SK-N-SH treated with all-trans-retinoic acid at 6 μM for 48 hours (cell line): Measurements from ENCODE around the gene MR1.

ENCODE experiments used
- ATAC-seq: fragments of 200-7000 bp; cut with Tn5 transposase; 3 replicates; pipeline ENCODE4 v1.9.1; 2020; ENCODE audit warnings: mild to moderate bottlenecking, moderate library complexity
- ARNTL ChIP-seq: fragments of 450-650 bp; formaldehyde crosslinking; IDR thresholded peaks from 2 replicates; pipeline ENCODE4 v1.5.0; 2020; ENCODE audit warnings: low read depth, mild to moderate bottlenecking, moderate library complexity, borderline replicate concordance
- BACH2 ChIP-seq: fragments of 250-450 bp; sonication (Bioruptor Pico); IDR thresholded peaks from 2 replicates; pipeline ENCODE4 v1.9.0; 2021; ENCODE audit warnings: mild to moderate bottlenecking, borderline replicate concordance
- CSDC2 ChIP-seq: fragments of 250-450 bp; sonication (Bioruptor Pico); IDR thresholded peaks from 2 replicates; pipeline ENCODE4 v1.5.0; 2020; ENCODE audit warnings: mild to moderate bottlenecking, moderate library complexity
- ESRRG ChIP-seq: fragments of 250-450 bp; sonication (Bioruptor Pico); IDR thresholded peaks from 2 replicates; pipeline ENCODE4 v1.6.1; 2021; ENCODE audit warnings: mild to moderate bottlenecking
- GLIS3 ChIP-seq: fragments of 250-450 bp; sonication (Bioruptor Pico); IDR thresholded peaks from 2 replicates; pipeline ENCODE4 v1.5.0; 2020; ENCODE audit warnings: mild to moderate bottlenecking, moderate library complexity
- ISL1 ChIP-seq: fragments of 250-450 bp; sonication (Bioruptor Pico); IDR thresholded peaks from 2 replicates; pipeline ENCODE4 v2.1.2; 2022; ENCODE audit warnings: mild to moderate bottlenecking, moderate library complexity
- OSR1 ChIP-seq: fragments of 250-450 bp; sonication (Bioruptor Pico); IDR thresholded peaks from 2 replicates; pipeline ENCODE4 v1.8.0; 2022; ENCODE audit warnings: moderate library complexity, mild to moderate bottlenecking, inconsistent platforms
- PPARA ChIP-seq: fragments of 250-450 bp; sonication (Bioruptor Pico); IDR thresholded peaks from 2 replicates; pipeline ENCODE4 v1.5.0; 2020; ENCODE audit warnings: mild to moderate bottlenecking, borderline replicate concordance
- RARB ChIP-seq: fragments of 250-450 bp; sonication (Bioruptor Pico); IDR thresholded peaks from 2 replicates; pipeline ENCODE4 v1.8.0; 2021; ENCODE audit warnings: mild to moderate bottlenecking, moderate library complexity
- SNAI2 ChIP-seq: fragments of 250-450 bp; sonication (Bioruptor Pico); IDR thresholded peaks from 2 replicates; pipeline ENCODE4 v1.5.0; 2020; ENCODE audit warnings: mild to moderate bottlenecking, moderate library complexity
- TCF4 ChIP-seq: fragments of 250-450 bp; sonication (Bioruptor Pico); IDR thresholded peaks from 2 replicates; pipeline ENCODE4 v1.8.0; 2021; ENCODE audit warnings: mild to moderate bottlenecking, moderate library complexity, borderline replicate concordance
- TOX ChIP-seq: fragments of 250-450 bp; sonication (Bioruptor Pico); IDR thresholded peaks from 2 replicates; pipeline ENCODE4 v1.8.0; 2021; ENCODE audit warnings: mild to moderate bottlenecking, moderate library complexity, borderline replicate concordance
- ZC3H10 ChIP-seq: fragments of 250-450 bp; sonication (Bioruptor Pico); IDR thresholded peaks from 2 replicates; pipeline ENCODE4 v1.5.1; 2021; ENCODE audit warnings: mild to moderate bottlenecking, moderate library complexity
- ZFP3 ChIP-seq: fragments of 250-450 bp; sonication (Bioruptor Pico); IDR thresholded peaks from 2 replicates; pipeline ENCODE4 v1.5.0; 2020; ENCODE audit warnings: mild to moderate bottlenecking, moderate library complexity
- ZFP30 ChIP-seq: fragments of 450-650 bp; formaldehyde crosslinking; IDR thresholded peaks from 2 replicates; pipeline ENCODE4 v1.5.0; 2022; ENCODE audit warnings: mild to moderate bottlenecking, moderate library complexity
- ZNF565 ChIP-seq: fragments of 450-650 bp; formaldehyde crosslinking; conservative IDR thresholded peaks from 2 replicates; pipeline ENCODE4 v1.5.0; 2020; ENCODE audit warnings: low read depth, mild to moderate bottlenecking, moderate library complexity
- ZNF70 ChIP-seq: fragments of 450-650 bp; formaldehyde crosslinking; IDR thresholded peaks from 2 replicates; pipeline ENCODE4 v1.5.0; 2020; ENCODE audit warnings: mild to moderate bottlenecking, moderate library complexity
- ZNF8 ChIP-seq: fragments of 450-650 bp; formaldehyde crosslinking; IDR thresholded peaks from 2 replicates; pipeline ENCODE4 v1.5.0; 2020; ENCODE audit warnings: mild to moderate bottlenecking, moderate library complexity
- TF ChIP-seq, protein P1 (sequence below): fragments of 250-450 bp; sonication (Bioruptor Pico); IDR thresholded peaks from 2 replicates; pipeline ENCODE4 v1.5.0; 2020; ENCODE audit warnings: mild to moderate bottlenecking, moderate library complexity
- TF ChIP-seq, protein P2 (sequence below): fragments of 250-450 bp; sonication (Bioruptor Pico); IDR thresholded peaks from 2 replicates; pipeline ENCODE4 v1.8.0; 2020; ENCODE audit warnings: mild to moderate bottlenecking, moderate library complexity, borderline replicate concordance
- TF ChIP-seq, protein P3 (sequence below): fragments of 250-450 bp; sonication (Bioruptor Pico); IDR thresholded peaks from 2 replicates; pipeline ENCODE4 v1.8.0; 2021; ENCODE audit warnings: low read depth, mild to moderate bottlenecking, moderate library complexity, borderline replicate concordance
- TF ChIP-seq, protein P4 (sequence below): fragments of 250-450 bp; sonication (Bioruptor Pico); IDR thresholded peaks from 2 replicates; pipeline ENCODE4 v1.5.1; 2020; ENCODE audit warnings: low read depth, mild to moderate bottlenecking, moderate library complexity

Gene MR1

DNA sequence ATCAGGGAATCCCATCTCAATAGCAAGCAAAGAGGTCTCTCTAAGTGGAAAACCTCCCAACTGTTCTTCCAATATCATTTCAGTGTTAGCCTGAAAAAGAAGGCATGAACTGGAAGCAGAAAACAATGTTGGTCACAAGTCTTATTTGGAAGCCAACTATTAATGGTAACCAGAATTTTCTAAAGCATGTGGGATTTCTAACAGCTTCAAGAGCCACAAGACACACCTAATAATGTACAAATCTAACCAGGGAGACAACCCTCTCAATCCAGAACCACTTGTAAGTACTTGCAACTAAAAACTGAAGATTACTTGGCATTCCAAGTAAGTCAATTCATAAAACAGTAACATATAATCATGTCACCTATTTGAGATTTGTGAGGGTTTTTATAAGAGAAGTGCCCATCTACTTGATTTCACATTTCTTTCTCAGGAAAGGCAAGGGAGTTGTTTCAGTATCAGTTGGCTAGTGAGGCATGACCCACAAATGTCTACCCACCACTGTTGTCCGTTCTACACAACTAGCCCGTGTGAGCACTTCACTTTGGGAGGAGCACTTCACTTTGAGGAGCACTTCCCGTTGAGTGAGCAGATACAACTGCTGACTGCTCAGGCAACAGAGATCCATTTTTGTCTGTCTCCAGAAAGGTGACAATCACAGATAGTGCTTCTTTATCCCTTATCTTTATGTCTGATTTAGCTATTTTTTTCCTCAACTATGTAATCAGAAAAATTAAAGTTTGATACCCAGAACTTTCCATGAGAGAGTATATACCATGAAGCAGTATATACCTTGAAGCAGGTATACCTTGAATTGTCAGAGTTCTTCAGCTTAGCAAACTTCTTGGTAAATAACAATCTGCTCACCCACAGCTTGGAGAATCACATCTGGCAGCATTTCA lies 22.2 kb upstream of the MR1 start:
- TF ChIP-seq ESRRG (CRISPR knock-in tag), result no peak
- TF ChIP-seq, protein P1, sequence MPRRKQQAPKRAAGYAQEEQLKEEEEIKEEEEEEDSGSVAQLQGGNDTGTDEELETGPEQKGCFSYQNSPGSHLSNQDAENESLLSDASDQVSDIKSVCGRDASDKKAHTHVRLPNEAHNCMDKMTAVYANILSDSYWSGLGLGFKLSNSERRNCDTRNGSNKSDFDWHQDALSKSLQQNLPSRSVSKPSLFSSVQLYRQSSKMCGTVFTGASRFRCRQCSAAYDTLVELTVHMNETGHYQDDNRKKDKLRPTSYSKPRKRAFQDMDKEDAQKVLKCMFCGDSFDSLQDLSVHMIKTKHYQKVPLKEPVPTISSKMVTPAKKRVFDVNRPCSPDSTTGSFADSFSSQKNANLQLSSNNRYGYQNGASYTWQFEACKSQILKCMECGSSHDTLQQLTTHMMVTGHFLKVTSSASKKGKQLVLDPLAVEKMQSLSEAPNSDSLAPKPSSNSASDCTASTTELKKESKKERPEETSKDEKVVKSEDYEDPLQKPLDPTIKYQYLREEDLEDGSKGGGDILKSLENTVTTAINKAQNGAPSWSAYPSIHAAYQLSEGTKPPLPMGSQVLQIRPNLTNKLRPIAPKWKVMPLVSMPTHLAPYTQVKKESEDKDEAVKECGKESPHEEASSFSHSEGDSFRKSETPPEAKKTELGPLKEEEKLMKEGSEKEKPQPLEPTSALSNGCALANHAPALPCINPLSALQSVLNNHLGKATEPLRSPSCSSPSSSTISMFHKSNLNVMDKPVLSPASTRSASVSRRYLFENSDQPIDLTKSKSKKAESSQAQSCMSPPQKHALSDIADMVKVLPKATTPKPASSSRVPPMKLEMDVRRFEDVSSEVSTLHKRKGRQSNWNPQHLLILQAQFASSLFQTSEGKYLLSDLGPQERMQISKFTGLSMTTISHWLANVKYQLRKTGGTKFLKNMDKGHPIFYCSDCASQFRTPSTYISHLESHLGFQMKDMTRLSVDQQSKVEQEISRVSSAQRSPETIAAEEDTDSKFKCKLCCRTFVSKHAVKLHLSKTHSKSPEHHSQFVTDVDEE (CRISPR knock-in tag), result no peak
- TF ChIP-seq TCF4 (CRISPR knock-in tag), result no peak
- no peak for TF ChIP-seq OSR1
- TF ChIP-seq TOX (CRISPR knock-in tag), result no peak
- TF ChIP-seq ZFP30 (CRISPR knock-in tag), result no peak
- no peak for TF ChIP-seq ZFP3 (CRISPR knock-in tag)
- no peak for TF ChIP-seq ZNF565 (CRISPR knock-in tag)
- TF ChIP-seq SNAI2 (CRISPR knock-in tag), result no peak
- TF ChIP-seq, protein P2, sequence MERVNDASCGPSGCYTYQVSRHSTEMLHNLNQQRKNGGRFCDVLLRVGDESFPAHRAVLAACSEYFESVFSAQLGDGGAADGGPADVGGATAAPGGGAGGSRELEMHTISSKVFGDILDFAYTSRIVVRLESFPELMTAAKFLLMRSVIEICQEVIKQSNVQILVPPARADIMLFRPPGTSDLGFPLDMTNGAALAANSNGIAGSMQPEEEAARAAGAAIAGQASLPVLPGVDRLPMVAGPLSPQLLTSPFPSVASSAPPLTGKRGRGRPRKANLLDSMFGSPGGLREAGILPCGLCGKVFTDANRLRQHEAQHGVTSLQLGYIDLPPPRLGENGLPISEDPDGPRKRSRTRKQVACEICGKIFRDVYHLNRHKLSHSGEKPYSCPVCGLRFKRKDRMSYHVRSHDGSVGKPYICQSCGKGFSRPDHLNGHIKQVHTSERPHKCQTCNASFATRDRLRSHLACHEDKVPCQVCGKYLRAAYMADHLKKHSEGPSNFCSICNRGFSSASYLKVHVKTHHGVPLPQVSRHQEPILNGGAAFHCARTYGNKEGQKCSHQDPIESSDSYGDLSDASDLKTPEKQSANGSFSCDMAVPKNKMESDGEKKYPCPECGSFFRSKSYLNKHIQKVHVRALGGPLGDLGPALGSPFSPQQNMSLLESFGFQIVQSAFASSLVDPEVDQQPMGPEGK (CRISPR knock-in tag), result no peak
- no peak for TF ChIP-seq PPARA
- no peak for TF ChIP-seq RARB (CRISPR knock-in tag)
- no peak for TF ChIP-seq ZNF8 (CRISPR knock-in tag)
- no peak for TF ChIP-seq ZC3H10
- TF ChIP-seq ZNF70, result no peak
- TF ChIP-seq, protein P3, sequence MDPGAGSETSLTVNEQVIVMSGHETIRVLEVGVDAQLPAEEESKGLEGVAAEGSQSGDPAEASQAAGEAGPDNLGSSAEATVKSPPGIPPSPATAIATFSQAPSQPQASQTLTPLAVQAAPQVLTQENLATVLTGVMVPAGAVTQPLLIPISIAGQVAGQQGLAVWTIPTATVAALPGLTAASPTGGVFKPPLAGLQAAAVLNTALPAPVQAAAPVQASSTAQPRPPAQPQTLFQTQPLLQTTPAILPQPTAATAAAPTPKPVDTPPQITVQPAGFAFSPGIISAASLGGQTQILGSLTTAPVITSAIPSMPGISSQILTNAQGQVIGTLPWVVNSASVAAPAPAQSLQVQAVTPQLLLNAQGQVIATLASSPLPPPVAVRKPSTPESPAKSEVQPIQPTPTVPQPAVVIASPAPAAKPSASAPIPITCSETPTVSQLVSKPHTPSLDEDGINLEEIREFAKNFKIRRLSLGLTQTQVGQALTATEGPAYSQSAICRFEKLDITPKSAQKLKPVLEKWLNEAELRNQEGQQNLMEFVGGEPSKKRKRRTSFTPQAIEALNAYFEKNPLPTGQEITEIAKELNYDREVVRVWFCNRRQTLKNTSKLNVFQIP (CRISPR knock-in tag), result no peak
- no peak for TF ChIP-seq GLIS3 (CRISPR knock-in tag)
- TF ChIP-seq ARNTL (CRISPR knock-in tag), result no peak
- ATAC-seq, result peak; percentile 77

DNA sequence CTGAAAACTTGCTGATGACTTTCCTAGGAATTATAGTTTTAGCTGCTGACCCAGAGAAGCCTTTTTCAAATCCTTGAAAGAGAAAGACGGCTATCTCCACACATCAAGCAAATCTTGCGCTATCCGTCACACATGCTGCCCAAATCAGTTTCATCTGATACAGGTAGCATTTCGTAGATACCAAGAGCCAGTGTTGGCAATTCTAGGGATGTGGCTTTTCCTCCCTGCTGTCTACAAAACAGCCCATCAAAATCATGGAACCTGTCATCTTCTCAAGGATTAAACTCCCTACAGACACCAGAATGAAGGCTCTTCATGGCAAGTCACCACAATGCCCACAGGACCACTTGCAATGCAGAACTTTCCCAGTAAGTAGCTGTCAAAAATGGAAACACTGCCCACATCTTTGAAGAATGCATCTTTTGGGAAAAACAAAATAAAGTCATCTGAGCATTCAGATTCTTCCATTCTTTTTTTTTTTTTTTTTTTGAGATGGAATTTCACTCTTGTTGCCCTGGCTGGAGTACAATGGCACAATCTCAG lies 21.5 kb upstream of the MR1 start:
- ATAC-seq, result no peak
- TF ChIP-seq OSR1 (no peak), SNAI2 (CRISPR knock-in tag) (no peak), ZNF70 (no peak), ZC3H10 (no peak), ZFP30 (CRISPR knock-in tag) (no peak), ZFP3 (CRISPR knock-in tag) (no peak), TOX (CRISPR knock-in tag) (no peak), ZNF8 (CRISPR knock-in tag) (no peak)
- TF ChIP-seq, protein P1 (CRISPR knock-in tag), result no peak

DNA sequence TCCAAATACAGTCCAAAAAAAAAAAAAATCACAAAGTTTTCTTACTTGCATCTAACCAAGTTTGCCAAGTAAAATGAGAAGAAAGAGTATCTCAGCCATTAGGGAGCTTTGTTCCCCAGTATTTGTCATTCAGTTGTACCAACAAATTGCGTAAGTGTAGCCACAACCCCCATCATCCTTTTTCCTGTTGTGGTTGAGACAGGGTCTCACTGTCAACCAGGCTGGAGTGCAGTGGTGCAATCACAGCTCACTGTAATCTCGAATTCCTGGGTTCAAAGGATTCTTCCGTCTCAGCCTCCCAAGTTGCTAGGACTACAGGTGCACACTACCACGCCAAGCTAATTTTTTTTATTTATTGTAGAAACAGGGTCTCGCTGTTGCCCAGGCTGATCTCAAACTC lies 20.6 kb upstream of the MR1 start:
- ATAC-seq, result no peak
- no peak for TF ChIP-seq RARB (CRISPR knock-in tag)
- TF ChIP-seq CSDC2 (CRISPR knock-in tag), result no peak
- no peak for TF ChIP-seq BACH2
- TF ChIP-seq, protein P4, sequence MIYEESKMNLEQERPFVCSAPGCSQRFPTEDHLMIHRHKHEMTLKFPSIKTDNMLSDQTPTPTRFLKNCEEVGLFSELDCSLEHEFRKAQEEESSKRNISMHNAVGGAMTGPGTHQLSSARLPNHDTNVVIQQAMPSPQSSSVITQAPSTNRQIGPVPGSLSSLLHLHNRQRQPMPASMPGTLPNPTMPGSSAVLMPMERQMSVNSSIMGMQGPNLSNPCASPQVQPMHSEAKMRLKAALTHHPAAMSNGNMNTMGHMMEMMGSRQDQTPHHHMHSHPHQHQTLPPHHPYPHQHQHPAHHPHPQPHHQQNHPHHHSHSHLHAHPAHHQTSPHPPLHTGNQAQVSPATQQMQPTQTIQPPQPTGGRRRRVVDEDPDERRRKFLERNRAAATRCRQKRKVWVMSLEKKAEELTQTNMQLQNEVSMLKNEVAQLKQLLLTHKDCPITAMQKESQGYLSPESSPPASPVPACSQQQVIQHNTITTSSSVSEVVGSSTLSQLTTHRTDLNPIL (CRISPR knock-in tag), result no peak
- TF ChIP-seq, protein P3 (CRISPR knock-in tag), result no peak
- TF ChIP-seq ISL1, result no peak
- no peak for TF ChIP-seq ZNF8 (CRISPR knock-in tag)
- no peak for TF ChIP-seq ESRRG (CRISPR knock-in tag)
- no peak for TF ChIP-seq ZNF565 (CRISPR knock-in tag)
- TF ChIP-seq GLIS3 (CRISPR knock-in tag), result no peak
- no peak for TF ChIP-seq TCF4 (CRISPR knock-in tag)
- TF ChIP-seq PPARA, result no peak
- no peak for TF ChIP-seq ARNTL (CRISPR knock-in tag)
